HG02840 (cell line): ENCODE data around the gene ANKRD16.
"Not testable (repeated sequence)": the region's sequence is repeated elsewhere in the genome, so short reads cannot be mapped to it uniquely, and the experiment has no call there.

Experiments
- ATAC-seq: cut with Tn5 transposase; IDR thresholded peaks from one replicate; pipeline ENCODE4 v1.9.1; 2021; ENCODE audit warnings: mild to moderate bottlenecking, moderate library complexity, moderate number of reproducible peaks; ENCODE audit not compliant: unreplicated experiment, low FRiP score

Gene ANKRD16

DNA sequence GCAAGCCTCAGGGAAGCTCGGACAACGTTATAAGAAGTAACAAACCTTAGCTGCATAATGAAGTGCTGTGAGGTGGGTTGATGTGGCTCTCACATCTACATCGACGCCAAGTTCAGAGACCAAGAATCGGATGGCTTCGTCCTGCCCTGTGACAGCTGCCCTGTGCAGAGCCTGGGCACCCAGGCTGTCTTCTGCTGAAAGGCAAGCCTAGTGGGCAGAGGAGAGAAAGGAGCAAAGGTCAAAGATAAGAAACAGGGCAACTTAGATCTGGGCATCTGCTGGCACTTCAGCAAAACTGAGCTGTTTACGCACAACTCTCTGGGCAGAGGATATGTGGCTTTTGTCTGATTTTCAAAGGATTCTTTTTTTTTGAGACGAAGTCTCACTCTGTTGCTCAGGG is 6.7 kb downstream of the ANKRD16 start:
- no peak for ATAC-seq

DNA sequence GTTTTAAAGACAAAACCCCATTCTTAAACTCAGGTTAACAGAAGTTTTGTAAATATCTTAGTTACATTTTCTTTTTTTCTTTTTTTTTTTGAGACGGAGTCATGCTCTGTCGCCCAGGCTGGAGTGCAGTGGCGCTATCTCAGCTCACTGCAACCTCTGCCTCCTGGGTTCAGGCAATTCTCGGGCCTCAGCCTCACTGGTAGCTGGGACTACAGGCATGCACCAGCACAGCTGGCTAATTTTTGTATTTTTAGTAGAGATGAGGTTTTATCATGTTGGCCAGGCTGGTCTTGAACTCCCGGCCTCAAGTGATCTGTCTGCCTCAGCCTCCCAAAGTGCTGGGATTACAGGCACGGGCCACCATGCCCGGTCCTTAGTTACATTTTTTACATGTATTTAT is 12.7 kb downstream of the ANKRD16 start:
- ATAC-seq, result not testable (repeated sequence)

DNA sequence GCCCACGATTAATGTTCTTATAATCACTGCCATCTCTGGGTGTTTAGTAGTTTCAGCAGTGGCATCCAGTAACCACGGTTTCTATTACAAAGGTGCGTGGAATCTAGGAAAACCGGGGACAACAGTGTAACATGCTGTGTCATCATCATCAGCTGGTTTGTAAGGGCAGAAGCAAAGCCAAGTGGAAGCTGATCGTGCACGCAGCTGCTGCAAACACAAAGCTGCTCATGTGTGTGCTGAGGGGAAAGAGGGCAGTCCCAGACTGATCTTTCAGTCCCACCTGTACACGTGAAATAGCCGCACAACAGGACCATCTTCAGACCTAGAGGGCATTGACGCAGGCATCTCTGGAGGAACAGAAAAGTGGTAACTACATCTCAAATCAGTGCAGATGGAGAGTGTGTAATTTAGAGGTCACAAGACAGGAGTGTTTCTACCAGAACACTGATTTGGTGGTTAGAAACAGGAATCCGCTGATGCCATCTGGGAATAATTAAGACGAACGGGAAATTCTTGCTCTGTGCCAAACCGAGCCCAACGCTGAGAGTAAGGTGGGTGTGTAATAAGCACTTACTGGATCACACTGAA is 13.4 kb downstream of the ANKRD16 start:
- no peak for ATAC-seq

DNA sequence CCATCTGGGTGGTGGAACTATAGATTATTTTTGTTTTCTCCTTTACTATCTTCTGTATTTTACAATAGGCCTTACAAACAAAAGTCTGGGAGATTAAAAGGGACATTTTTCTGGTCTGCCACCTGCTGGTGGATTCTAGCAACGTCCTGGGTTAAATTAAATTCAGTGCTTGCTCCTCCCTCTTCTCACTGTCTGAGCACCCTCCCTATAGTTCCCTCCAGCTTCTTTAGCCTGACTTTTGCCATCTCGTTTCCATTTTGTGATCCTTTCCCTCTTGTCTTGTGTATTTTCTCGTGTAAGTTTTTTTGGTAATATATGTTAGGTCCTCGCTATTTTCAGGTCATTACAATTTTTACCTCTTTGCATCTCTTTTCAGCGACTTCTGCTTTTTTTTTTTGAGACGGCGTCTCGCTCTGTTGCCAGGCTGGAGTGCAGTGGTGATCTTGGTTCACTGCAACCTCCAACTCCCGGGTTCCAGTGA is 16.1 kb downstream of the ANKRD16 start:
- no peak for ATAC-seq

DNA sequence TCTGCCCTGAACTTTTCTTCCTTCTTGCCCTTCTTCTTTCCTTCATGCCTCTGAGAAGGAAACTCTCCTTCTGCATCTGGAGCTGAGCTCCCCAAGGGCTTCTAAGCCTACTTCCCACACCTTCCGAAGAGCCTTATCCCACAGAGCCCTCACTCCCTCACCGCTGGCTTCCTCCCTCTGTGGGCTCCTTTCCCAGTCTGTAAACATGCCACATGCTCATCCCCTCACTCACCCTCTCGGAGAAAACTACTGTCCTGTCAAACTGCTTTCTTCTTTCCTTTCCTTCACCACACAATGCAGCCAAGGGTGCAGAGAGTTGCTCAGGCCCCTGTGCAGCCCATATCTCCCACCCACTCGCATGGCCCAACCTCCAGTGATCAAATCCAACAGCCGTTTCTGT is 18.1 kb downstream of the ANKRD16 start:
- no peak for ATAC-seq

GRCh38 chr10:5869156-5869555 is 20.5 kb downstream of the ANKRD16 start:
- ATAC-seq, result no peak

DNA sequence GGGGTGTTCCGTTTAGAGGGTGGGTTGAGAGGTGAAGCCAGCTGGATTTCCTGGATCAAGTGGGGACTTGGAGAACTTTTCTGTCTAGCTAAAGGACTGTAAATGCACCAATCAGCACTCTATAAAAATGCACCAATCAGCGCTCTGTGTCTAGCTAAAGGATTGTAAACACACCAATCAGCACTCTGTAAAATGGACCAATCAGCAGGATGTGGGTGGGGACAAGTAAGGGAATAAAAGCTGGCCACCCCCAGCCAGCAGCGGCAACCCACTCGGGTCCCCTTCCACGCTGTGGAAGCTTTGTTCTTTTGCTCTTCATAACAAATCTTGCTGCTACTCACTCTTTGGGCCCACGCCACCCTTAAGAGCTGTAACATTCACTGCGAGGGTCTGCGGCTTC is 21.3 kb downstream of the ANKRD16 start:
- ATAC-seq, result not testable (repeated sequence)

- ATAC-seq, result not testable (repeated sequence)
Measured at GRCh38 chr10:5867091-5867615, 22.5 kb downstream of the ANKRD16 start.

DNA sequence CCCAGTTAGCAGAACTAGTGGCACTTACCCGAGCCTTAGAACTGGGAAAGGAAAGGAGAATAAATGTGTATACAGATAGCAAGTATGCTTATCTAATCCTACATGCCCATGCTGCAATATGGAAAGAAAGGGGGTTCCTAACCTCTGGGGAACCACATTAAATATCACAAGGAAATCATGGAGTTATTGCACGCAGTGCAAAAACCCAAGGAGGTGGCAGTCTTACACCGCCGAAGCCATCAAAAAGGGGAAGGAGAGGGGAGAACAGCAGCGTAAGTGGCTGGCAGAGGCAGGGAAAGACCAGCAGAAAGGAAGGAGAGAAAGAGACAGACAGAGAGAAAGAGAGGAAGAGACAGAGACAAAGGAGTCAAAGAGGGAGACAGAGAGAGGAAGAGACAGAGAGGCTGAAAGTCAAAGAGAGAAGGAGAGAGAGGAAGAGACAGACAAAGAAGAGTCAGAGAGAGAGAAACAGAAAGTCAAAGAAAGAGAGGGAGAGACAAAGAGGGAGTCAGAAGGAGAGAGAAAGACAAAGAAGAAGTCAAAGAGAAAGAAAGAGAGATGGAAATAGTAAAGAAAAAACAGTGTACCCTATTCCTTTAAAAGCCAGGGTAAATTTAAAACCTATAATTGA is 23.1 kb downstream of the ANKRD16 start:
- not testable (repeated sequence) for ATAC-seq

GRCh38 chr10:5862981-5863685 is 26.6 kb downstream of the ANKRD16 start:
- not testable (repeated sequence) for ATAC-seq

- ATAC-seq, result peak; percentile 93
Measured at GRCh38 chr10:5862360-5862961, 27.2 kb downstream of the ANKRD16 start.

- ATAC-seq, result no peak
Measured at GRCh38 chr10:5860066-5860465, 29.6 kb downstream of the ANKRD16 start.

DNA sequence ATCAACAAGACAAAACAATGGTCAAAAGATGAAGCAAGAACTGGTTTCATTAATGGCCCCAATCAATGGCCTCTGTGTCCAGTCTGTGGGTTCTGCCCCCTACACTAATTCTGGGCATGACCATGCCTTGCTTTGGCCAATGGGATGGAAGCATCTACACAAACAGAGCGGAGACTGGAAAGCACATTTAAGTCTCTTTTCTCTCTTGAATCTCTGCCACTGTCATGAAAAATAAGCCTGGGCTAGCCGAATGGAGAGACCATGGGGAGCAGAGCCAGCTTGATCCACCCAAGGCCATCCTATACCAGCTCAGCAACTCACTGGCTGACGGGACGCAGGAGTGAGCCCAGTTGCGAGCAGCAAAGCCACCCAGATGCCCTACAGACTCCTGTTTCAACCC is 30.9 kb downstream of the ANKRD16 start:
- ATAC-seq, result no peak

- ATAC-seq, result no peak
Measured at GRCh38 chr10:5856701-5857004, 33.0 kb downstream of the ANKRD16 start.

DNA sequence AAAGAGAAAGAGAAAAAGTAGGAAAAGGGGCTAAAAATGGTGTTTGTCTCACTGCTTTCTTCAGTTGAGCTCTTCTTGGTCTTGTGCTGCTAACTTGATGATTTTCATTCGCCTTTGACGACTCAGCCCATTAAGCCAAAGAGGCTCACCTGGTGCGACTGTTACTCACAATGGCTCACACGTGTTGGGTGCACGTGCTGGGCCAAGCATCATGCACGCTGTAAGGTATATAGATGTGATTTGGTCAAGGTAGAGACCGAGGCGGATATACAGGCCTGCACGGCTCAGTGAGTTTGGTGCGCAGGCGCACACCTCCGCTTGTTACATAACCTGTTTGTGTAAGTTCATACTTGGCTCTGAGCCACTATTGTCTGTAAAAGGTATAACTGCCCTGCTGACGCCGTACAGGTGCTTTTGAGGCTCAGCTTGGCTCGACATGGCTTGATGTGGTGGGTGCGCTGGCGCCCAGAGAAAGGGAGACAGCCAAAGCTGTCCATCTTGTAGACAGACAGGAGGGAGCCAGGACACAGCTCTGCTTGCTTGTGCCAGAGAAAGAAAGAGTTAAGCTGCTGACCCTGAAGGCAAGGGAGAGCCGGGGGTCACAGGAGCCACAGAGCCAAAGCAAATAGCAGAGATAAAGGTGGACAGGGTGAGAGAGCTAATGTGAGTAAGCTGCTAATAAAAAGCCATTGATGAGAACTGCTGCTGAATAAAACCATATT is 33.6 kb downstream of the ANKRD16 start:
- ATAC-seq, result no peak

DNA sequence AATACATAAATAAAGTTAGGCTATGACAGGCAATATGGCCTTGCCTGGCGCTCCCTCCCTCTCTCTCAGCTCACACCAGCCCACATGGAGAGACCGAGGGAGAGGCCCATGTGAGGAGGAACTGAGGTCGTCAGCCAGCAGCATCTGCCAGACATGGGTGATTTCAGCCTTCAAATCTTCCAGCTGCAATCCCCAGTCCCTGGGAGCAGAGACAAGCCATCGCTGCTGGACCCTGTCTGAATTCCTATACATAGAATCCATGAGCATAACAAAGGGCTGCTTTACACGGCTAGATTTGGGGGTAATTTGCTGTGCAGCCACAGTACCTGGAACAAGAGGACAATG is 35.6 kb downstream of the ANKRD16 start:
- ATAC-seq, result no peak

DNA sequence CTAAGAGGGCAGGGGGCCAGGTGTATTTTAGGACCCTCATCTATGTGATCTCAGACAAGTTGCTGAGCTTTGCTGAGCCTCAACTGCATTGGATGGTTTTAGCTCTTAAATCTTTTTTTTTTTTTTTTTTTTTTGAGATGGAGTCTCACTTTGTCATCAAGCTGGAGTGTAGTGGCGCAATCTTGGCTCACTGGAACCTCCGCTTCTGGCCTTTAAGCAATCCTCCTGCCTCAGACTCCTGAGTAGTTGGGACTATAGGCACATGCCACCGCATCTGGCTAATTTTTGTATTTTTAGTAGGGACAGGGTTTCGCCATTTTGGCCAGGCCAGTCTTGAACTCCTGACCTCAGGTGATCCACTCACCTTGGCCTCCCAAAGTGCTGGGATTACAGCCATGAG is 43.0 kb downstream of the ANKRD16 start:
- not testable (repeated sequence) for ATAC-seq

GRCh38 chr10:5844345-5845055 is 45.2 kb downstream of the ANKRD16 start:
- no peak for ATAC-seq

- ATAC-seq, result no peak
Measured at GRCh38 chr10:5843686-5844344, 45.9 kb downstream of the ANKRD16 start.

- no peak for ATAC-seq
Measured at GRCh38 chr10:5841965-5842364, 47.7 kb downstream of the ANKRD16 start.
